ENCODE data around the gene AMH. TPM values are rescaled to one million over a fixed set of nuclear protein-coding genes. Genes with fewer than 3 reads are reported as not detected.

Gene AMH
- total RNA-seq, 1 experiment from 2014 or later, result 42.8 TPM

GRCh38 chr19:2230807-2231533 lies 18.2 kb upstream of the AMH start:
- no peak overlapping the region for H3K9ac ChIP-seq (ENCODE audit: low read length)
- H3K4me1 ChIP-seq (ENCODE audit: control insufficient read depth in 1 of 2, insufficient read depth in 2 of 2, low read length in 2 of 2), result peaks cover 3 to 15% of the 10 kb centered on the region in 2 experiments; a peak in 2 of 4 replicates
- ChIA-PET RAD21 (ENCODE audit: low non-redundant PET in 1 of 2, low total read pairs in 2 of 2, uncharacterized antibody in 2 of 2, unreplicated experiment in 2 of 2) (no interaction called here), POLR2A (no interaction called here), CTCF (interaction anchor here (1.1 kb wide), 1 partner anchor 406 kb away, joined by 3 read pairs; no protein-coding TSS in a partner anchor)
- H3K9me3 ChIP-seq (ENCODE audit: control insufficient read depth in 1 of 2, insufficient read depth in 1 of 2, low read depth in 1 of 2, low read length in 2 of 2), result no peaks in the 10 kb centered on the region
- BruUV-seq (replicated peaks), result no TSS peak
- H3K4me2 ChIP-seq (ENCODE audit: low read length), result no peak overlapping the region
- H3K9me2 ChIP-seq (ENCODE audit: insufficient read depth), result no peaks in the 10 kb centered on the region
- TF ChIP-seq POLR2A (IDR thresholded peaks at IDR 0.05; ENCODE audit: borderline replicate concordance, extremely low read depth, insufficient read depth, insufficient read length), result peak; percentile 18
- no peak for TF ChIP-seq EGR1 (IDR thresholded peaks at IDR 0.05; ENCODE audit: low read depth)
- ATAC-seq (peak; percentile 7; the same call in 1 of the 2 replicates), DNase-seq (ENCODE audit: low read depth, low spot score) (no peak)
- no peaks in the 10 kb centered on the region for H3K27me3 ChIP-seq (ENCODE audit: insufficient read depth, low read length)
- intact Hi-C loops (cut with micrococcal nuclease), result no loop called here
- H3K36me3 ChIP-seq (ENCODE audit: control insufficient read depth in 1 of 2, insufficient read depth in 2 of 2, low read length in 2 of 2), result peaks cover 5 to 24% of the 10 kb centered on the region in 2 experiments; a peak in 2 of 4 replicates
- no peak overlapping the region for H2AFZ ChIP-seq (ENCODE audit: low read depth, low read length, poor library complexity, severe bottlenecking)
- H3K79me2 ChIP-seq (ENCODE audit: insufficient read depth, low read length), result peaks cover 32% of the 10 kb centered on the region
- peak overlapping the region; percentile 50; the same call in 1 of the 2 replicates for H3K27ac ChIP-seq (ENCODE audit: low read depth, low read length)
- no peak overlapping the region for H3K4me3 ChIP-seq (replicated peaks in 1 of 2; ENCODE audit: low read depth in 1 of 2, low read length in 2 of 2)
- H4K20me1 ChIP-seq (ENCODE audit: insufficient read depth), result no peaks in the 10 kb centered on the region; the same call in 1 of the 2 replicates

DNA sequence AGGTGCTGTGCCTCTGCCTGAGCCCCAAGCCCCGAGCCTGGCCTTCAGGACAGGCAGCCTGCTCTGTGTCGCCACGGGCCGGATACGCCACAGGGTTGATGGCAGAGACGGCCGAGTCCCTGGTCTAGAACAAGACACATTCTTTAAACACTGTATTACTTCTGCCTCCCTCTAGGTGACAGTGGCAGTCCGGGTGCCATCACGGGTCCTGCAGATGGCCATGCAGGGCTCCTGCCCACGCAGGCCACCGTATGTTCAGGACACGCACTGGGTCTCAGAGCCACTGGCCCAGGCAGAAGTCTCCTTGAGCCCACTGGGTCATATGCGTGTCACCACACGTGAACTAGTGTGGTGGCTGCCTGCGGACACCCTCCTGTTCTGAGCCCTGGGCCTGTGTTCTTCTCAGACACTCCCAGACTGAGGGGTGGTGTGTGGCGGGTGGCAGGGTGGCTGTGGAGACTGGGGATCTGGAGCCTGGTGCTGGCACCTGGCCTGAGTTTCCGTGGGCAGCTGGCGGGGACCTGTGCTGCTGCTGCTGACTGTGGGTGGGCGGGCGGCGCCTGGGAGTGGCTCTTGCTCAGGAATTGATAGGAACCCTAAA lies 17.4 kb upstream of the AMH start:
- Histone ChIP-seq H3K4me1 (ENCODE audit: control insufficient read depth in 1 of 2, insufficient read depth in 2 of 2, low read length in 2 of 2) (peaks cover 3 to 17% of the 10 kb centered on the region in 2 experiments; a peak in 2 of 4 replicates), H3K27ac (ENCODE audit: low read depth, low read length) (peak overlapping the region; percentile 42; the same call in 1 of the 2 replicates), H3K9me2 (ENCODE audit: insufficient read depth) (no peaks in the 10 kb centered on the region), H3K27me3 (ENCODE audit: insufficient read depth, low read length) (no peaks in the 10 kb centered on the region), H4K20me1 (ENCODE audit: insufficient read depth) (no peaks in the 10 kb centered on the region; the same call in 1 of the 2 replicates), H3K79me2 (ENCODE audit: insufficient read depth, low read length) (peaks cover 35% of the 10 kb centered on the region), H3K4me2 (ENCODE audit: low read length) (no peak overlapping the region), H3K9me3 (ENCODE audit: control insufficient read depth in 1 of 2, insufficient read depth in 1 of 2, low read depth in 1 of 2, low read length in 2 of 2) (no peaks in the 10 kb centered on the region), H3K4me3 (replicated peaks in 1 of 2; ENCODE audit: low read depth in 1 of 2, low read length in 2 of 2) (no peak overlapping the region), H3K36me3 (ENCODE audit: control insufficient read depth in 1 of 2, insufficient read depth in 2 of 2, low read length in 2 of 2) (peaks cover 5 to 20% of the 10 kb centered on the region in 2 experiments; a peak in 2 of 4 replicates), H3K9ac (ENCODE audit: low read length) (no peak overlapping the region), H2AFZ (ENCODE audit: low read depth, low read length, poor library complexity, severe bottlenecking) (no peak overlapping the region)
- intact Hi-C loops (cut with micrococcal nuclease), result no loop called here
- peak; percentile 41 for ATAC-seq
- no TSS peak for BruUV-seq (replicated peaks)
- ChIA-PET RAD21 (ENCODE audit: low non-redundant PET in 1 of 2, low total read pairs in 2 of 2, uncharacterized antibody in 2 of 2, unreplicated experiment in 2 of 2) (no interaction called here), CTCF (interaction anchor here (1.1 kb wide), 1 partner anchor 405 kb away, joined by 3 read pairs; no protein-coding TSS in a partner anchor), POLR2A (no interaction called here)
- TF ChIP-seq EGR1 (IDR thresholded peaks at IDR 0.05; ENCODE audit: low read depth), result no peak
- TF ChIP-seq, protein P1, sequence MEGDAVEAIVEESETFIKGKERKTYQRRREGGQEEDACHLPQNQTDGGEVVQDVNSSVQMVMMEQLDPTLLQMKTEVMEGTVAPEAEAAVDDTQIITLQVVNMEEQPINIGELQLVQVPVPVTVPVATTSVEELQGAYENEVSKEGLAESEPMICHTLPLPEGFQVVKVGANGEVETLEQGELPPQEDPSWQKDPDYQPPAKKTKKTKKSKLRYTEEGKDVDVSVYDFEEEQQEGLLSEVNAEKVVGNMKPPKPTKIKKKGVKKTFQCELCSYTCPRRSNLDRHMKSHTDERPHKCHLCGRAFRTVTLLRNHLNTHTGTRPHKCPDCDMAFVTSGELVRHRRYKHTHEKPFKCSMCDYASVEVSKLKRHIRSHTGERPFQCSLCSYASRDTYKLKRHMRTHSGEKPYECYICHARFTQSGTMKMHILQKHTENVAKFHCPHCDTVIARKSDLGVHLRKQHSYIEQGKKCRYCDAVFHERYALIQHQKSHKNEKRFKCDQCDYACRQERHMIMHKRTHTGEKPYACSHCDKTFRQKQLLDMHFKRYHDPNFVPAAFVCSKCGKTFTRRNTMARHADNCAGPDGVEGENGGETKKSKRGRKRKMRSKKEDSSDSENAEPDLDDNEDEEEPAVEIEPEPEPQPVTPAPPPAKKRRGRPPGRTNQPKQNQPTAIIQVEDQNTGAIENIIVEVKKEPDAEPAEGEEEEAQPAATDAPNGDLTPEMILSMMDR (IDR thresholded peaks at IDR 0.05 in 2 of 3, conservative IDR thresholded peaks at IDR 0.05 in 1 of 3; ENCODE audit: borderline replicate concordance in 1 of 3, insufficient read depth in 1 of 3, low read depth in 2 of 3, low read length in 2 of 3), result peak in 2 of 3 experiments; percentile 20 to 25; a peak in 3 of 6 replicates
- peak; percentile 7 for TF ChIP-seq POLR2A (IDR thresholded peaks at IDR 0.05; ENCODE audit: borderline replicate concordance, extremely low read depth, insufficient read depth, insufficient read length)
- no peak for TF ChIP-seq SRF (IDR thresholded peaks at IDR 0.05; ENCODE audit: low read depth)
- TF ChIP-seq ZNF274 (IDR thresholded peaks at IDR 0.05; ENCODE audit: low read depth, low read length), result no peak
- TF ChIP-seq FOSL1 (IDR thresholded peaks at IDR 0.05; ENCODE audit: low read depth), result no peak
- 0 out of 2 replicates have a peak, but pooled peaks have one; percentile 11 for TF ChIP-seq RAD21 (IDR thresholded peaks at IDR 0.05; ENCODE audit: low read depth)
- TF ChIP-seq SIN3A (IDR thresholded peaks at IDR 0.05; ENCODE audit: low read depth), result no peak
- no peak for TF ChIP-seq EZH2 (IDR thresholded peaks at IDR 0.05)
- no peak for TF ChIP-seq EZH2phosphoT487 (IDR thresholded peaks at IDR 0.05; ENCODE audit: borderline replicate concordance)
- TF ChIP-seq ZFX (IDR thresholded peaks at IDR 0.05), result no peak
- no peak for DNase-seq (ENCODE audit: low read depth, low spot score)

Measured in HCT116 (cell line).